SK-N-SH treated with all-trans-retinoic acid at 6 μM for 48 hours (cell line): ENCODE measurements around the gene DIPK1B.

Source experiments
- ATAC-seq: fragments of 200-7000 bp; cut with Tn5 transposase; 3 replicates; pipeline ENCODE4 v1.9.1; 2020; ENCODE audit warnings: mild to moderate bottlenecking, moderate library complexity
- ARNTL ChIP-seq: fragments of 450-650 bp; formaldehyde crosslinking; IDR thresholded peaks from 2 replicates; pipeline ENCODE4 v1.5.0; 2020; ENCODE audit warnings: low read depth, mild to moderate bottlenecking, moderate library complexity, borderline replicate concordance
- BACH2 ChIP-seq: fragments of 250-450 bp; sonication (Bioruptor Pico); IDR thresholded peaks from 2 replicates; pipeline ENCODE4 v1.9.0; 2021; ENCODE audit warnings: mild to moderate bottlenecking, borderline replicate concordance
- CSDC2 ChIP-seq: fragments of 250-450 bp; sonication (Bioruptor Pico); IDR thresholded peaks from 2 replicates; pipeline ENCODE4 v1.5.0; 2020; ENCODE audit warnings: mild to moderate bottlenecking, moderate library complexity
- ESRRG ChIP-seq: fragments of 250-450 bp; sonication (Bioruptor Pico); IDR thresholded peaks from 2 replicates; pipeline ENCODE4 v1.6.1; 2021; ENCODE audit warnings: mild to moderate bottlenecking
- GLIS3 ChIP-seq: fragments of 250-450 bp; sonication (Bioruptor Pico); IDR thresholded peaks from 2 replicates; pipeline ENCODE4 v1.5.0; 2020; ENCODE audit warnings: mild to moderate bottlenecking, moderate library complexity
- ISL1 ChIP-seq: fragments of 250-450 bp; sonication (Bioruptor Pico); IDR thresholded peaks from 2 replicates; pipeline ENCODE4 v2.1.2; 2022; ENCODE audit warnings: mild to moderate bottlenecking, moderate library complexity
- OSR1 ChIP-seq: fragments of 250-450 bp; sonication (Bioruptor Pico); IDR thresholded peaks from 2 replicates; pipeline ENCODE4 v1.8.0; 2022; ENCODE audit warnings: moderate library complexity, mild to moderate bottlenecking, inconsistent platforms
- PPARA ChIP-seq: fragments of 250-450 bp; sonication (Bioruptor Pico); IDR thresholded peaks from 2 replicates; pipeline ENCODE4 v1.5.0; 2020; ENCODE audit warnings: mild to moderate bottlenecking, borderline replicate concordance
- RARB ChIP-seq: fragments of 250-450 bp; sonication (Bioruptor Pico); IDR thresholded peaks from 2 replicates; pipeline ENCODE4 v1.8.0; 2021; ENCODE audit warnings: mild to moderate bottlenecking, moderate library complexity
- SNAI2 ChIP-seq: fragments of 250-450 bp; sonication (Bioruptor Pico); IDR thresholded peaks from 2 replicates; pipeline ENCODE4 v1.5.0; 2020; ENCODE audit warnings: mild to moderate bottlenecking, moderate library complexity
- TCF4 ChIP-seq: fragments of 250-450 bp; sonication (Bioruptor Pico); IDR thresholded peaks from 2 replicates; pipeline ENCODE4 v1.8.0; 2021; ENCODE audit warnings: mild to moderate bottlenecking, moderate library complexity, borderline replicate concordance
- TOX ChIP-seq: fragments of 250-450 bp; sonication (Bioruptor Pico); IDR thresholded peaks from 2 replicates; pipeline ENCODE4 v1.8.0; 2021; ENCODE audit warnings: mild to moderate bottlenecking, moderate library complexity, borderline replicate concordance
- ZC3H10 ChIP-seq: fragments of 250-450 bp; sonication (Bioruptor Pico); IDR thresholded peaks from 2 replicates; pipeline ENCODE4 v1.5.1; 2021; ENCODE audit warnings: mild to moderate bottlenecking, moderate library complexity
- ZFP3 ChIP-seq: fragments of 250-450 bp; sonication (Bioruptor Pico); IDR thresholded peaks from 2 replicates; pipeline ENCODE4 v1.5.0; 2020; ENCODE audit warnings: mild to moderate bottlenecking, moderate library complexity
- ZFP30 ChIP-seq: fragments of 450-650 bp; formaldehyde crosslinking; IDR thresholded peaks from 2 replicates; pipeline ENCODE4 v1.5.0; 2022; ENCODE audit warnings: mild to moderate bottlenecking, moderate library complexity
- ZNF565 ChIP-seq: fragments of 450-650 bp; formaldehyde crosslinking; conservative IDR thresholded peaks from 2 replicates; pipeline ENCODE4 v1.5.0; 2020; ENCODE audit warnings: low read depth, mild to moderate bottlenecking, moderate library complexity
- ZNF70 ChIP-seq: fragments of 450-650 bp; formaldehyde crosslinking; IDR thresholded peaks from 2 replicates; pipeline ENCODE4 v1.5.0; 2020; ENCODE audit warnings: mild to moderate bottlenecking, moderate library complexity
- ZNF8 ChIP-seq: fragments of 450-650 bp; formaldehyde crosslinking; IDR thresholded peaks from 2 replicates; pipeline ENCODE4 v1.5.0; 2020; ENCODE audit warnings: mild to moderate bottlenecking, moderate library complexity
- TF ChIP-seq, protein P1 (sequence below): fragments of 250-450 bp; sonication (Bioruptor Pico); IDR thresholded peaks from 2 replicates; pipeline ENCODE4 v1.5.0; 2020; ENCODE audit warnings: mild to moderate bottlenecking, moderate library complexity
- TF ChIP-seq, protein P2 (sequence below): fragments of 250-450 bp; sonication (Bioruptor Pico); IDR thresholded peaks from 2 replicates; pipeline ENCODE4 v1.8.0; 2020; ENCODE audit warnings: mild to moderate bottlenecking, moderate library complexity, borderline replicate concordance
- TF ChIP-seq, protein P3 (sequence below): fragments of 250-450 bp; sonication (Bioruptor Pico); IDR thresholded peaks from 2 replicates; pipeline ENCODE4 v1.5.1; 2021; ENCODE audit warnings: mild to moderate bottlenecking, moderate library complexity

Gene DIPK1B

DNA sequence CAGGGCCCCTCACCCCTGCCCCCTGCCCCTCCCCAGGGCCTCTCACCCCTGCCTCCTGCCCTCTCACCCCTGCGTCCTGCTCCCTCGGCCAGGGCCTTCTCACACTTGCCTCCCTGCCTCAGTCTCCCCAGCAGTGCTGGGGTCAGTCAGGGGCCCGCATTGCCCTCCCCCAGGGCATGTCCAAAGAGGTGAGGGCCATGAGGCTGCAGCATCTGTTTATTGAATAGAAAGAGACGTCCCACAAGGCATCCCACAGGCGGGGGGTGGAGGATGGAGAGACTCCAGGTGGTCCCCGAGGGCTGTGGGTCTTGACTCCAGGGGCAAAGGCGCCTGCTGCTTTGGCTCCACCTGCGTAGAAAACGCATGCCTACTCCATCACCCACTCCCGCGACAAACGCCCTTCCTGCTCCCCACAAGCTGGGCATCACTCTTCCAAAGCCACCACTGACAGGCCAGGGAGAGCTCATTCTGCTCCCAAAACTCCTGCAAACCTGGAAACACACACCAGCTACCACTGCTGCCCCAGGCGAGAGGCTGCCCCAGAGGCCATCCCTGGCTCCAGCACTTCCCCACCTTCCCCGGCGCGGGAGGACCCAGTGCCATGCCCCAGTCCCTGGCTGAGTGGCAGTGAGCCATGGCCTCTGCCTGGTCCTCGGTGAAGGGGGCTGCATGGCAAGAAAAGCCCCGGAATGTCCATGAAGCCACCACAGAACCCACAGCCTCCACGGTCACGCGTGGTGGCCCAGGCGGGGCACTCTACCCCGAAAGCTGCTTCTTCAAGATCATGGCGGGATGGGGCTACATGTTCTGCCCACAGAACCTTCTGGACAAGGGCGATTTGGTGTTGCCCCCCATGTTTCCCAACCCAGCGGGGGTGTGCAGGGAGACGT is 47.3 kb downstream of the DIPK1B start:
- ATAC-seq, result no peak
- TF ChIP-seq ESRRG (CRISPR knock-in tag) (no peak), TOX (CRISPR knock-in tag) (no peak), ZC3H10 (CRISPR knock-in tag) (no peak)
- TF ChIP-seq, protein P1, sequence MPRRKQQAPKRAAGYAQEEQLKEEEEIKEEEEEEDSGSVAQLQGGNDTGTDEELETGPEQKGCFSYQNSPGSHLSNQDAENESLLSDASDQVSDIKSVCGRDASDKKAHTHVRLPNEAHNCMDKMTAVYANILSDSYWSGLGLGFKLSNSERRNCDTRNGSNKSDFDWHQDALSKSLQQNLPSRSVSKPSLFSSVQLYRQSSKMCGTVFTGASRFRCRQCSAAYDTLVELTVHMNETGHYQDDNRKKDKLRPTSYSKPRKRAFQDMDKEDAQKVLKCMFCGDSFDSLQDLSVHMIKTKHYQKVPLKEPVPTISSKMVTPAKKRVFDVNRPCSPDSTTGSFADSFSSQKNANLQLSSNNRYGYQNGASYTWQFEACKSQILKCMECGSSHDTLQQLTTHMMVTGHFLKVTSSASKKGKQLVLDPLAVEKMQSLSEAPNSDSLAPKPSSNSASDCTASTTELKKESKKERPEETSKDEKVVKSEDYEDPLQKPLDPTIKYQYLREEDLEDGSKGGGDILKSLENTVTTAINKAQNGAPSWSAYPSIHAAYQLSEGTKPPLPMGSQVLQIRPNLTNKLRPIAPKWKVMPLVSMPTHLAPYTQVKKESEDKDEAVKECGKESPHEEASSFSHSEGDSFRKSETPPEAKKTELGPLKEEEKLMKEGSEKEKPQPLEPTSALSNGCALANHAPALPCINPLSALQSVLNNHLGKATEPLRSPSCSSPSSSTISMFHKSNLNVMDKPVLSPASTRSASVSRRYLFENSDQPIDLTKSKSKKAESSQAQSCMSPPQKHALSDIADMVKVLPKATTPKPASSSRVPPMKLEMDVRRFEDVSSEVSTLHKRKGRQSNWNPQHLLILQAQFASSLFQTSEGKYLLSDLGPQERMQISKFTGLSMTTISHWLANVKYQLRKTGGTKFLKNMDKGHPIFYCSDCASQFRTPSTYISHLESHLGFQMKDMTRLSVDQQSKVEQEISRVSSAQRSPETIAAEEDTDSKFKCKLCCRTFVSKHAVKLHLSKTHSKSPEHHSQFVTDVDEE (CRISPR knock-in tag), result no peak

DNA sequence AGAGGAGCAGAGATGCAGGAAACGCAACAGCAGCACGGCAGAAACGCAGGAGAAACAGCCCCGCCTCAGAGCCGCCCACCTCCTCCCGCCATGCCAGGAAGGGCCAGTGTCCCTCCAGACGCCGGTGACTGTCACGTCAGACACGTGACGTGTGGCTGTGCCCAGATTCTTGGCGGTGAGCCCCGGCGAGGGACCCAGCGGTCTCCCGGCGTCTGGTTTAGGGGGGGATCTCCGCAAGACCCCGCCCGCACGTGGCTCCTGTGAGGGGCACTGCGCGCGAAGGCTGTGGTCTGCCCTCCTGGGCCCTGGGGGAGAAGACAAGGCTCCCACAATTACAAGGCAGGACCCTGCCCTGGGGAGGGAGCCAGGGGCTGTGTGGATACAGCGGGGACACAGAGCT is 48.1 kb downstream of the DIPK1B start:
- peak; percentile 12 for ATAC-seq
- TF ChIP-seq, protein P2, sequence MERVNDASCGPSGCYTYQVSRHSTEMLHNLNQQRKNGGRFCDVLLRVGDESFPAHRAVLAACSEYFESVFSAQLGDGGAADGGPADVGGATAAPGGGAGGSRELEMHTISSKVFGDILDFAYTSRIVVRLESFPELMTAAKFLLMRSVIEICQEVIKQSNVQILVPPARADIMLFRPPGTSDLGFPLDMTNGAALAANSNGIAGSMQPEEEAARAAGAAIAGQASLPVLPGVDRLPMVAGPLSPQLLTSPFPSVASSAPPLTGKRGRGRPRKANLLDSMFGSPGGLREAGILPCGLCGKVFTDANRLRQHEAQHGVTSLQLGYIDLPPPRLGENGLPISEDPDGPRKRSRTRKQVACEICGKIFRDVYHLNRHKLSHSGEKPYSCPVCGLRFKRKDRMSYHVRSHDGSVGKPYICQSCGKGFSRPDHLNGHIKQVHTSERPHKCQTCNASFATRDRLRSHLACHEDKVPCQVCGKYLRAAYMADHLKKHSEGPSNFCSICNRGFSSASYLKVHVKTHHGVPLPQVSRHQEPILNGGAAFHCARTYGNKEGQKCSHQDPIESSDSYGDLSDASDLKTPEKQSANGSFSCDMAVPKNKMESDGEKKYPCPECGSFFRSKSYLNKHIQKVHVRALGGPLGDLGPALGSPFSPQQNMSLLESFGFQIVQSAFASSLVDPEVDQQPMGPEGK (CRISPR knock-in tag), result no peak
- TF ChIP-seq ZFP3 (CRISPR knock-in tag), result no peak
- TF ChIP-seq CSDC2, result no peak
- no peak for TF ChIP-seq ZC3H10 (CRISPR knock-in tag)
- no peak for TF ChIP-seq RARB (CRISPR knock-in tag)

DNA sequence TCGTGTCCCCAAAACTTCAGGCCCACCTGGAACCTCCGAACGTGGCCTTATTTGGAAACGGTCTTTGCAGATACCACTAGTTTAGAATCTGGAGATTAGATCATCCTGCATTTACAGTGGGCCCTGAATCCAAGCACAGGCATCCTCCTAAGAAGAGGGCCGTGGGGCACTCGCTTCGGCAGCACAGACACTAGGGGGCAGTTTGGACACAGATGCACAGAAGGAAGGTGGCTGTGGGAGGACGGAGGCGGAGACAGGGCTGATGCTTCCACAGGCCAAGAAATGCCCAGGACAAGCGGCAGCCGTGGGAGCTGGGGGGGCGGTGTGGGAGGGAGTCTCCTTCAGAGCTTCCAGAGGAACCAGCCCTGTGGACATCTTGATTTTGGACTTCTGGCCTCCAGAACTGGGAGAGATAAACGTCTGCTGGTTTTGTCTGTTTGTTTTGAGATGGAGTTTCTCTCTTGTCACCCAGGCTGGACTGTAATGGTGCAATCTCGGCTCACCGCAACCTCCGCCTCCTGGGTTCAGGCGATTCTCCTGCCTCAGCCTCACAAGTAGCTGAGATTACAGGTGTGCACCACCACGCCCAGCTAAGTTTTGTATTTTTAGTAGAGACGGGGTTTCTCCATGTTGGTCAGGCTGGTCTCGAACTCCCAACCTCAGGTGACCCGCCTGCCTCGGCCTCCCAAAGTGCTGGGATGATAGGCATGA is 48.6 kb downstream of the DIPK1B start:
- peak; percentile 93 for ATAC-seq

DNA sequence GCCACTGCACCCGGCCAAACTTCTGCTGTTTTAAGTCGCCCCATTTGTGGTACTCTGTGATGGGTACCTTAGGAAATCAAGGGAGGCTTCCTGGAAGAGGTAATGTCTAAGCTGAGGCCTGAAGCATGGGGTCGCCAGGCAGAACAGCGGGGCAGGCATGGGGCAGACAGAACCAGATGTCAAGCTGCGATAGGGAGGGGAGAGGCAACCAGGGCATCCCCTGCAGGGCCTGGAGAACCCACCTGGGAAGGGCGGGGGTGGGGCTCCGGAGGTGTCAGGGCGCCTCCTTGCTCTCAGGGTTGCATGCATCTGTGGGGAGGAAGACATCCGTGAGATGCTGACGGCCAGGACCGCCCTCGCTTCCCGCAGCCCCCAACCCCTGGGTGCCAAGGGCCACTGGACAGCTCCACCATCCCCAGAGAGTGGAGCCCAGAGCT is 49.2 kb downstream of the DIPK1B start:
- TF ChIP-seq ZFP30 (no peak), TCF4 (CRISPR knock-in tag) (no peak), PPARA (CRISPR knock-in tag) (no peak), OSR1 (no peak), TOX (CRISPR knock-in tag) (no peak), BACH2 (CRISPR knock-in tag) (no peak), ISL1 (CRISPR knock-in tag) (no peak), RARB (CRISPR knock-in tag) (no peak), SNAI2 (CRISPR knock-in tag) (no peak)
- TF ChIP-seq, protein P3, sequence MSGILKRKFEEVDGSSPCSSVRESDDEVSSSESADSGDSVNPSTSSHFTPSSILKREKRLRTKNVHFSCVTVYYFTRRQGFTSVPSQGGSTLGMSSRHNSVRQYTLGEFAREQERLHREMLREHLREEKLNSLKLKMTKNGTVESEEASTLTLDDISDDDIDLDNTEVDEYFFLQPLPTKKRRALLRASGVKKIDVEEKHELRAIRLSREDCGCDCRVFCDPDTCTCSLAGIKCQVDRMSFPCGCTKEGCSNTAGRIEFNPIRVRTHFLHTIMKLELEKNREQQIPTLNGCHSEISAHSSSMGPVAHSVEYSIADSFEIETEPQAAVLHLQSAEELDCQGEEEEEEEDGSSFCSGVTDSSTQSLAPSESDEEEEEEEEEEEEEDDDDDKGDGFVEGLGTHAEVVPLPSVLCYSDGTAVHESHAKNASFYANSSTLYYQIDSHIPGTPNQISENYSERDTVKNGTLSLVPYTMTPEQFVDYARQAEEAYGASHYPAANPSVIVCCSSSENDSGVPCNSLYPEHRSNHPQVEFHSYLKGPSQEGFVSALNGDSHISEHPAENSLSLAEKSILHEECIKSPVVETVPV (CRISPR knock-in tag), result no peak
- TF ChIP-seq, protein P2 (CRISPR knock-in tag), result no peak

DNA sequence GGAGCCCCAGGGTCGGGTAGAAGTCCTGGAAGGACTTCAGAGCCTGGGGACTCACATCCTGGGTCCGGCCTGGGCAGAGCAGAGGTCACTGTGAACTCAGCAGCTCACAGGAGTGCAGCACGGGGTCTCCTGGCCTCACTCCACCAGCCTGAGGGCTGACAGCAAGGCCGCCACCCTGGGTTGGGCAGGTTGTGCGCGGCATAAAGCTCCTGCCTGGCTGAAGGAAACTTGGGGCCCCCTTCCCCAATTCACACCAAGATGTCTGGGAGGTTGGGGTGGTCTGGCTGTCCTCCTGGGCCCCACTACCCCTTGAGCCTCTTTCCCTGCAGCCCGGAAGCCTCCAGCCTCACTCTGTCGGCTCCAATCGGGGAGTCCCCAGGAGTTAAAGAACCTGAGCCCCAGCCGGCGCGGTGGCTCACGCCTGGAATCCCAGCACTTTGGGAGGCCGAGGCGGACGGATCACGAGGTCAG is 49.9 kb downstream of the DIPK1B start:
- no peak for ATAC-seq
- no peak for TF ChIP-seq GLIS3 (CRISPR knock-in tag)
- TF ChIP-seq, protein P1 (CRISPR knock-in tag), result no peak
- TF ChIP-seq ZNF8 (CRISPR knock-in tag), result no peak
- TF ChIP-seq BACH2 (CRISPR knock-in tag), result no peak
- no peak for TF ChIP-seq ZFP3 (CRISPR knock-in tag)
- TF ChIP-seq TOX (CRISPR knock-in tag), result no peak
- no peak for TF ChIP-seq ARNTL (CRISPR knock-in tag)
- TF ChIP-seq CSDC2, result no peak
- no peak for TF ChIP-seq ZNF565 (CRISPR knock-in tag)
- TF ChIP-seq ZNF70 (CRISPR knock-in tag), result no peak

More for the DNA sequence above, 49.2 kb downstream of the DIPK1B start:
- no peak for ATAC-seq
